K562 (cell line): ENCODE results near the gene SLC29A3. TPM values are rescaled to one million over a fixed set of nuclear protein-coding genes. Genes with fewer than 3 reads are reported as not detected.
A peak's percentile ranks its signal among the peaks of the same experiment; 100 is the strongest.

Source experiments
- DPF2 ChIP-seq: fragments of 450-650 bp; IDR thresholded peaks from 2 replicates; pipeline ENCODE4 v1.6.1; 2016
- E2F3 ChIP-seq: fragments of 250-450 bp; sonication (Bioruptor Pico); IDR thresholded peaks from 2 replicates; pipeline ENCODE4 v1.4.0; 2020; ENCODE audit warnings: mild to moderate bottlenecking
- ETS2 ChIP-seq: IDR thresholded peaks from 2 replicates; pipeline ENCODE4 v1.6.1; 2016; ENCODE audit warnings: borderline replicate concordance, missing genetic modification characterization, mild to moderate bottlenecking, moderate library complexity, missing compliant biosample characterization; ENCODE audit not compliant: poor library complexity, severe bottlenecking
- NUFIP1 ChIP-seq: fragments of 450-650 bp; IDR thresholded peaks from 2 replicates; pipeline ENCODE4 v1.6.1; 2018; ENCODE audit not compliant: partially characterized antibody
- RBBP5 ChIP-seq: fragments of 200-600 bp; sonication (generic); IDR thresholded peaks from 2 replicates; pipeline ENCODE4 v1.6.1; 2012; ENCODE audit warnings: borderline replicate concordance, mild to moderate bottlenecking, low read length, control low read depth, inconsistent platforms; ENCODE audit not compliant: insufficient read depth, poor library complexity, severe bottlenecking
- SREBF2 ChIP-seq: sonication (generic); formaldehyde crosslinking; IDR thresholded peaks from 2 replicates; pipeline ENCODE4 v1.4.0; 2020; ENCODE audit warnings: mild to moderate bottlenecking, missing genetic modification reagents
- ZNF134 ChIP-seq: fragments of 250-450 bp; sonication (Bioruptor Pico); conservative IDR thresholded peaks from 2 replicates; pipeline ENCODE4 v1.4.0; 2020
- ZNF165 ChIP-seq: fragments of 250-450 bp; sonication (Bioruptor Pico); IDR thresholded peaks from 2 replicates; pipeline ENCODE4 v1.4.0; 2020; ENCODE audit warnings: borderline replicate concordance
- ZNF445 ChIP-seq: fragments of 250-450 bp; sonication (Bioruptor Pico); IDR thresholded peaks from 2 replicates; pipeline ENCODE4 v1.4.0; 2020; ENCODE audit warnings: low read depth, mild to moderate bottlenecking, moderate library complexity
- polyA plus RNA-seq, 8 experiments: library from polyadenylated mRNA; depleted of rRNA in 4 of 8; stranded (reverse) in 5 of 8; unstranded in 3 of 8; fragments of >200 nt; fragmentation: Nextera tagmentation in 2 of 8; fragmentation: Illumina TruSeq in 1 of 8; extraction: Ambion mirVana in 2 of 8; extraction: Trizol in 1 of 8; gene quantifications; 2 replicates each; pipeline versions ENCODE4 v1.2.1 to v1.2.3, GENCODE V29; 2011 to 2014; ENCODE audit warnings: inconsistent platforms in 1 of 8, missing spikeins in 1 of 8
- total RNA-seq, 7 experiments: library from RNA; depleted of rRNA in 6 of 7; stranded (reverse); fragments of >200 nt in 6 of 7; fragmentation: Illumina TruSeq in 2 of 7; extraction: Trizol in 2 of 7; gene quantifications; 2 replicates each; pipeline versions ENCODE4 v1.2.1 to v1.2.3, GENCODE V29; 2011 to 2021; ENCODE audit warnings: low replicate concordance in 1 of 7
- TF ChIP-seq, protein P1 (sequence below), 2 experiments: fragments of 150-350 bp in 1 of 2; IDR thresholded peaks; 2 replicates each; pipeline ENCODE4 v1.6.1; 2012 to 2016; ENCODE audit warnings: low read depth in 2 of 2, low read length in 2 of 2, mild to moderate bottlenecking in 1 of 2, moderate library complexity in 1 of 2
- TF ChIP-seq, protein P2 (sequence below): fragments of 450-650 bp; IDR thresholded peaks from 2 replicates; pipeline ENCODE4 v1.6.1; 2017; ENCODE audit warnings: antibody characterized with exemption, mild to moderate bottlenecking
- TF ChIP-seq, protein P3 (sequence below): sonication (generic); formaldehyde crosslinking; IDR thresholded peaks from 2 replicates; pipeline ENCODE4 v1.8.0; 2022; ENCODE audit warnings: mild to moderate bottlenecking, missing genetic modification reagents
- TF ChIP-seq, protein P4 (sequence below): fragments of 450-650 bp; IDR thresholded peaks from 2 replicates; pipeline ENCODE4 v1.6.1; 2016
- TF ChIP-seq, protein P5 (sequence below): fragments of 250-450 bp; sonication (Bioruptor Pico); IDR thresholded peaks from 2 replicates; pipeline ENCODE4 v1.4.0; 2020; ENCODE audit warnings: mild to moderate bottlenecking

The SLC29A3 gene
- total and polyA plus RNA-seq, 9 of the 15 experiments (the other 6 are each of a cell fraction or from before 2014, with no cell fraction given) = 2.1 to 10.7 (median 4.6) TPM

DNA sequence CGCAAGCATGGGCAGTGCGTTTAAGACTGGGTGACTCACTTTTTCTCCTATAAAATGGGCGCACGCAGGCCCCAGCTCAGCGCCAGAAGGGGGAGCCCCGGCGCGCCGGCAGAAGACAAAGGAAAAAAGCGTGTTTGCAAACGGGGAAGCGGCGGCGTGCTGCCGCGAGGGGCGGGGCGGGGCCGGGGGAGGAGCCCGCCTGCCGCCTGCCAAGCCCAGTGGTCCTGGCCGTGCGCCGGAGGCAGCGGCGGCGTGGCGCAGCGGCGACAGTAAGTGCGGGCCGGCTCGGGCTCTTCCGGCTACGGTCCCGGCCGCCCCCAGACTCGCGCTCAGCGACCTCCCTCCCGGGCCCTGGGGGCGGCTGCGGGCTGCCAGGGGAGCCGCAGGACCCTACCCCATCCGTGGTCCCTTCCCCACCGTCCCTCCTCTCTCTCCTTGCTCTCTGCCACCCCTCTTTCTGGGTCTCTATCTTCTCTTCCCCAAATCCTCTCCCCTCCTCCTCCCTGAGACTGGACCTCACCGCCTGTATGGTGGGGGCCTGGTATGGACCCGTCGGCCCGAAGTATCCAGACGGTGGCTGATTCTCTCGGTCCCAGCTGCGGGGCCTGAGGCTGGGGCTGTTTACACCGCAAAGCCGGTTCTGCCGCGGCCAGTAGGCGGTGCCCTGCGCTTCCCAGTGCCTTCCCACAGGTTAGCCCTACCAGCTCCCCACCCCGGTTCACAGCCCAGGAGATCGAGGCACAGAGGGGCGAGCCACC lies at the start of gene SLC29A3 (continued):
- TF ChIP-seq, protein P1, sequence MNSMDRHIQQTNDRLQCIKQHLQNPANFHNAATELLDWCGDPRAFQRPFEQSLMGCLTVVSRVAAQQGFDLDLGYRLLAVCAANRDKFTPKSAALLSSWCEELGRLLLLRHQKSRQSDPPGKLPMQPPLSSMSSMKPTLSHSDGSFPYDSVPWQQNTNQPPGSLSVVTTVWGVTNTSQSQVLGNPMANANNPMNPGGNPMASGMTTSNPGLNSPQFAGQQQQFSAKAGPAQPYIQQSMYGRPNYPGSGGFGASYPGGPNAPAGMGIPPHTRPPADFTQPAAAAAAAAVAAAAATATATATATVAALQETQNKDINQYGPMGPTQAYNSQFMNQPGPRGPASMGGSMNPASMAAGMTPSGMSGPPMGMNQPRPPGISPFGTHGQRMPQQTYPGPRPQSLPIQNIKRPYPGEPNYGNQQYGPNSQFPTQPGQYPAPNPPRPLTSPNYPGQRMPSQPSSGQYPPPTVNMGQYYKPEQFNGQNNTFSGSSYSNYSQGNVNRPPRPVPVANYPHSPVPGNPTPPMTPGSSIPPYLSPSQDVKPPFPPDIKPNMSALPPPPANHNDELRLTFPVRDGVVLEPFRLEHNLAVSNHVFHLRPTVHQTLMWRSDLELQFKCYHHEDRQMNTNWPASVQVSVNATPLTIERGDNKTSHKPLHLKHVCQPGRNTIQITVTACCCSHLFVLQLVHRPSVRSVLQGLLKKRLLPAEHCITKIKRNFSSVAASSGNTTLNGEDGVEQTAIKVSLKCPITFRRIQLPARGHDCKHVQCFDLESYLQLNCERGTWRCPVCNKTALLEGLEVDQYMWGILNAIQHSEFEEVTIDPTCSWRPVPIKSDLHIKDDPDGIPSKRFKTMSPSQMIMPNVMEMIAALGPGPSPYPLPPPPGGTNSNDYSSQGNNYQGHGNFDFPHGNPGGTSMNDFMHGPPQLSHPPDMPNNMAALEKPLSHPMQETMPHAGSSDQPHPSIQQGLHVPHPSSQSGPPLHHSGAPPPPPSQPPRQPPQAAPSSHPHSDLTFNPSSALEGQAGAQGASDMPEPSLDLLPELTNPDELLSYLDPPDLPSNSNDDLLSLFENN (IDR thresholded peaks at IDR 0.05; ENCODE audit: low read depth in 2 of 2, low read length in 2 of 2) = peak in 1 of 2 experiments; percentile 62; a peak in 2 of 4 replicates
- TF ChIP-seq, protein P2, sequence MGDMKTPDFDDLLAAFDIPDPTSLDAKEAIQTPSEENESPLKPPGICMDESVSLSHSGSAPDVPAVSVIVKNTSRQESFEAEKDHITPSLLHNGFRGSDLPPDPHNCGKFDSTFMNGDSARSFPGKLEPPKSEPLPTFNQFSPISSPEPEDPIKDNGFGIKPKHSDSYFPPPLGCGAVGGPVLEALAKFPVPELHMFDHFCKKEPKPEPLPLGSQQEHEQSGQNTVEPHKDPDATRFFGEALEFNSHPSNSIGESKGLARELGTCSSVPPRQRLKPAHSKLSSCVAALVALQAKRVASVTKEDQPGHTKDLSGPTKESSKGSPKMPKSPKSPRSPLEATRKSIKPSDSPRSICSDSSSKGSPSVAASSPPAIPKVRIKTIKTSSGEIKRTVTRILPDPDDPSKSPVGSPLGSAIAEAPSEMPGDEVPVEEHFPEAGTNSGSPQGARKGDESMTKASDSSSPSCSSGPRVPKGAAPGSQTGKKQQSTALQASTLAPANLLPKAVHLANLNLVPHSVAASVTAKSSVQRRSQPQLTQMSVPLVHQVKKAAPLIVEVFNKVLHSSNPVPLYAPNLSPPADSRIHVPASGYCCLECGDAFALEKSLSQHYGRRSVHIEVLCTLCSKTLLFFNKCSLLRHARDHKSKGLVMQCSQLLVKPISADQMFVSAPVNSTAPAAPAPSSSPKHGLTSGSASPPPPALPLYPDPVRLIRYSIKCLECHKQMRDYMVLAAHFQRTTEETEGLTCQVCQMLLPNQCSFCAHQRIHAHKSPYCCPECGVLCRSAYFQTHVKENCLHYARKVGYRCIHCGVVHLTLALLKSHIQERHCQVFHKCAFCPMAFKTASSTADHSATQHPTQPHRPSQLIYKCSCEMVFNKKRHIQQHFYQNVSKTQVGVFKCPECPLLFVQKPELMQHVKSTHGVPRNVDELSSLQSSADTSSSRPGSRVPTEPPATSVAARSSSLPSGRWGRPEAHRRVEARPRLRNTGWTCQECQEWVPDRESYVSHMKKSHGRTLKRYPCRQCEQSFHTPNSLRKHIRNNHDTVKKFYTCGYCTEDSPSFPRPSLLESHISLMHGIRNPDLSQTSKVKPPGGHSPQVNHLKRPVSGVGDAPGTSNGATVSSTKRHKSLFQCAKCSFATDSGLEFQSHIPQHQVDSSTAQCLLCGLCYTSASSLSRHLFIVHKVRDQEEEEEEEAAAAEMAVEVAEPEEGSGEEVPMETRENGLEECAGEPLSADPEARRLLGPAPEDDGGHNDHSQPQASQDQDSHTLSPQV = 0 out of 2 replicates have a peak, but pooled peaks have one; percentile 4
- TF ChIP-seq NUFIP1 (no peak), ZNF165 (CRISPR knock-in tag) (no peak), ZNF134 (CRISPR knock-in tag) (no peak; the same call in 1 of the 2 replicates), E2F3 (CRISPR knock-in tag) (no peak), RBBP5 (peak; percentile 75), ZNF445 (CRISPR knock-in tag) (no peak), DPF2 (peak; percentile 36; the same call in 1 of the 2 replicates), SREBF2 (CRISPR knock-in tag) (no peak), ETS2 (tag) (no peak)
- TF ChIP-seq, protein P3, sequence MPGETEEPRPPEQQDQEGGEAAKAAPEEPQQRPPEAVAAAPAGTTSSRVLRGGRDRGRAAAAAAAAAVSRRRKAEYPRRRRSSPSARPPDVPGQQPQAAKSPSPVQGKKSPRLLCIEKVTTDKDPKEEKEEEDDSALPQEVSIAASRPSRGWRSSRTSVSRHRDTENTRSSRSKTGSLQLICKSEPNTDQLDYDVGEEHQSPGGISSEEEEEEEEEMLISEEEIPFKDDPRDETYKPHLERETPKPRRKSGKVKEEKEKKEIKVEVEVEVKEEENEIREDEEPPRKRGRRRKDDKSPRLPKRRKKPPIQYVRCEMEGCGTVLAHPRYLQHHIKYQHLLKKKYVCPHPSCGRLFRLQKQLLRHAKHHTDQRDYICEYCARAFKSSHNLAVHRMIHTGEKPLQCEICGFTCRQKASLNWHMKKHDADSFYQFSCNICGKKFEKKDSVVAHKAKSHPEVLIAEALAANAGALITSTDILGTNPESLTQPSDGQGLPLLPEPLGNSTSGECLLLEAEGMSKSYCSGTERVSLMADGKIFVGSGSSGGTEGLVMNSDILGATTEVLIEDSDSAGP (CRISPR knock-in tag) = no peak; the same call in 1 of the 2 replicates
- TF ChIP-seq, protein P4, sequence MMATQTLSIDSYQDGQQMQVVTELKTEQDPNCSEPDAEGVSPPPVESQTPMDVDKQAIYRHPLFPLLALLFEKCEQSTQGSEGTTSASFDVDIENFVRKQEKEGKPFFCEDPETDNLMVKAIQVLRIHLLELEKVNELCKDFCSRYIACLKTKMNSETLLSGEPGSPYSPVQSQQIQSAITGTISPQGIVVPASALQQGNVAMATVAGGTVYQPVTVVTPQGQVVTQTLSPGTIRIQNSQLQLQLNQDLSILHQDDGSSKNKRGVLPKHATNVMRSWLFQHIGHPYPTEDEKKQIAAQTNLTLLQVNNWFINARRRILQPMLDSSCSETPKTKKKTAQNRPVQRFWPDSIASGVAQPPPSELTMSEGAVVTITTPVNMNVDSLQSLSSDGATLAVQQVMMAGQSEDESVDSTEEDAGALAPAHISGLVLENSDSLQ = no peak
- TF ChIP-seq, protein P5, sequence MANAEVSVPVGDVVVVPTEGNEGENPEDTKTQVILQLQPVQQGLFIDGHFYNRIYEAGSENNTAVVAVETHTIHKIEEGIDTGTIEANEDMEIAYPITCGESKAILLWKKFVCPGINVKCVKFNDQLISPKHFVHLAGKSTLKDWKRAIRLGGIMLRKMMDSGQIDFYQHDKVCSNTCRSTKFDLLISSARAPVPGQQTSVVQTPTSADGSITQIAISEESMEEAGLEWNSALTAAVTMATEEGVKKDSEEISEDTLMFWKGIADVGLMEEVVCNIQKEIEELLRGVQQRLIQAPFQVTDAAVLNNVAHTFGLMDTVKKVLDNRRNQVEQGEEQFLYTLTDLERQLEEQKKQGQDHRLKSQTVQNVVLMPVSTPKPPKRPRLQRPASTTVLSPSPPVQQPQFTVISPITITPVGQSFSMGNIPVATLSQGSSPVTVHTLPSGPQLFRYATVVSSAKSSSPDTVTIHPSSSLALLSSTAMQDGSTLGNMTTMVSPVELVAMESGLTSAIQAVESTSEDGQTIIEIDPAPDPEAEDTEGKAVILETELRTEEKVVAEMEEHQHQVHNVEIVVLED (CRISPR knock-in tag) = peak; percentile 53
